ENCODE data around the gene APH1A. TPM values are rescaled to one million over a fixed set of nuclear protein-coding genes. Genes with fewer than 3 reads are reported as not detected.

The APH1A gene
- total and polyA plus RNA-seq, 2 of the 13 experiments (the other 11 are each of a cell fraction or from before 2014, with no cell fraction given), result 114 to 130 TPM

DNA sequence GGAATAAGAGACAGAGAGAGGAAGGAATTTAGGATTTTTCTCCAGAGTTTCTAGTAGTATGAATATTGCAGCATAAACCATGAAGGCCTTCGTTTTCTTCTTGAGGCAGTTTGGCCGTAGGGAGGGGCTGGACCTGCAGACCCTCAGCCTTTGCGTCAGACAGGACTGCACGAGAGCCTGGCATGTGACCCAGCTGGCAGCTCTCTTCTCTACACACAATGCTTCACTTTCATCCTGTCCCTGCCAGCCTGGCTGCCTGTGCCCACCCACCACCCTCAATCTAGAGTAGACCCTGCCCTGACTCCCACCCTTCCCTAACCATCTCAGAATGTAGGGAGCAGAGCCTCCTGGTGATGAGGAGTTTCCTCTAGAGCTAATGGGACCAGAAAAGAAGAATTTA lies 9.6 kb downstream of the APH1A start:
- DNase-seq (ENCODE audit: low spot score), result no peak
- no peaks in the 10 kb centered on the region for H3K9me3 ChIP-seq (ENCODE audit: low read length)
- TF ChIP-seq ADNP (CRISPR knock-in tag; IDR thresholded peaks at IDR 0.05), result no peak
- TF ChIP-seq ELF4 (CRISPR knock-in tag; IDR thresholded peaks at IDR 0.05; ENCODE audit: borderline replicate concordance), result no peak
- no peak for TF ChIP-seq IKZF1 (IDR thresholded peaks at IDR 0.05)
- TF ChIP-seq KMT2B (CRISPR knock-in tag; IDR thresholded peaks at IDR 0.05), result no peak
- TF ChIP-seq ZFP1 (CRISPR knock-in tag; IDR thresholded peaks at IDR 0.05), result no peak
- no peak for TF ChIP-seq ZNF781 (CRISPR knock-in tag; IDR thresholded peaks at IDR 0.05; ENCODE audit: borderline replicate concordance, not compliant biosample characterization)
- no peak for TF ChIP-seq NKX3-1 (CRISPR knock-in tag; IDR thresholded peaks at IDR 0.05)
- TF ChIP-seq, protein P1, sequence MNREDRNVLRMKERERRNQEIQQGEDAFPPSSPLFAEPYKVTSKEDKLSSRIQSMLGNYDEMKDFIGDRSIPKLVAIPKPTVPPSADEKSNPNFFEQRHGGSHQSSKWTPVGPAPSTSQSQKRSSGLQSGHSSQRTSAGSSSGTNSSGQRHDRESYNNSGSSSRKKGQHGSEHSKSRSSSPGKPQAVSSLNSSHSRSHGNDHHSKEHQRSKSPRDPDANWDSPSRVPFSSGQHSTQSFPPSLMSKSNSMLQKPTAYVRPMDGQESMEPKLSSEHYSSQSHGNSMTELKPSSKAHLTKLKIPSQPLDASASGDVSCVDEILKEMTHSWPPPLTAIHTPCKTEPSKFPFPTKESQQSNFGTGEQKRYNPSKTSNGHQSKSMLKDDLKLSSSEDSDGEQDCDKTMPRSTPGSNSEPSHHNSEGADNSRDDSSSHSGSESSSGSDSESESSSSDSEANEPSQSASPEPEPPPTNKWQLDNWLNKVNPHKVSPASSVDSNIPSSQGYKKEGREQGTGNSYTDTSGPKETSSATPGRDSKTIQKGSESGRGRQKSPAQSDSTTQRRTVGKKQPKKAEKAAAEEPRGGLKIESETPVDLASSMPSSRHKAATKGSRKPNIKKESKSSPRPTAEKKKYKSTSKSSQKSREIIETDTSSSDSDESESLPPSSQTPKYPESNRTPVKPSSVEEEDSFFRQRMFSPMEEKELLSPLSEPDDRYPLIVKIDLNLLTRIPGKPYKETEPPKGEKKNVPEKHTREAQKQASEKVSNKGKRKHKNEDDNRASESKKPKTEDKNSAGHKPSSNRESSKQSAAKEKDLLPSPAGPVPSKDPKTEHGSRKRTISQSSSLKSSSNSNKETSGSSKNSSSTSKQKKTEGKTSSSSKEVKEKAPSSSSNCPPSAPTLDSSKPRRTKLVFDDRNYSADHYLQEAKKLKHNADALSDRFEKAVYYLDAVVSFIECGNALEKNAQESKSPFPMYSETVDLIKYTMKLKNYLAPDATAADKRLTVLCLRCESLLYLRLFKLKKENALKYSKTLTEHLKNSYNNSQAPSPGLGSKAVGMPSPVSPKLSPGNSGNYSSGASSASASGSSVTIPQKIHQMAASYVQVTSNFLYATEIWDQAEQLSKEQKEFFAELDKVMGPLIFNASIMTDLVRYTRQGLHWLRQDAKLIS (CRISPR knock-in tag; IDR thresholded peaks at IDR 0.05), result no peak
- TF ChIP-seq ZNF17 (CRISPR knock-in tag; IDR thresholded peaks at IDR 0.05), result no peak
- peaks cover 45% of the 10 kb centered on the region for H3K4me1 ChIP-seq (ENCODE audit: insufficient read depth, low read length)
- no peaks in the 10 kb centered on the region for H4K20me1 ChIP-seq (ENCODE audit: insufficient read depth, low read length)
- intact Hi-C loops (cut with micrococcal nuclease; ENCODE audit: unreplicated experiment) (loop anchor here (10.0 kb wide), 1 partner anchor 296 kb away; no protein-coding TSS in a partner anchor), in situ Hi-C loops (cut with HindIII; ENCODE audit: extremely low pct_ligation_motif_present, low pct_unique_long_range_greater_than_20kb) (loop anchor here (5.0 to 10.0 kb wide), 3 partner anchors 38 to 276 kb away; no protein-coding TSS in a partner anchor)
- H3K4me3 ChIP-seq (replicated peaks in 1 of 3; ENCODE audit: insufficient read depth in 1 of 3, low read depth in 2 of 3, low read length in 3 of 3), result peak overlapping the region; percentile 42 to 78 (median 53)
- no peaks in the 10 kb centered on the region for H3K79me2 ChIP-seq (ENCODE audit: insufficient read depth, low read length)
- H3K9ac ChIP-seq (ENCODE audit: insufficient read depth, low read depth, low read length), result peak overlapping the region; percentile 47; the same call in 1 of the 2 replicates
- peaks cover 0 to 1% of the 10 kb centered on the region in 2 experiments; a peak in 2 of 5 replicates for H3K36me3 ChIP-seq (replicated peaks in 1 of 2; ENCODE audit: control insufficient read depth in 1 of 2, insufficient read depth in 2 of 2, low read length in 2 of 2)
- H3K27ac ChIP-seq (ENCODE audit: extremely low read length, insufficient read depth, low read length), result peak overlapping the region; percentile 73
- ChIA-PET CTCF (ENCODE audit: low intra/inter-chr PET ratio, low total read pairs) (no interaction called here), POLR2A (interaction anchor here (0.9 to 5.0 kb wide), 3 partner anchors 9 to 105 kb away, joined by 3 to 32 read pairs (median 4); partner anchors contain the start of genes APH1A and RPRD2)
- peak overlapping the region; percentile 98 for H3K4me2 ChIP-seq (ENCODE audit: low read depth, low read length)
- H3K27me3 ChIP-seq (ENCODE audit: control insufficient read depth in 1 of 2, insufficient read depth in 2 of 2, low read length in 2 of 2), result no peaks in the 10 kb centered on the region; a peak in 1 of 5 replicates
- no peak for ATAC-seq
- no TSS peak for BruUV-seq (replicated peaks)
- 8% methylated on average over 2 of the region's 4 CpGs for WGBS (ENCODE audit: low lambda C conversion rate)
- no peak for FAIRE-seq
- no peak overlapping the region for H2AFZ ChIP-seq (ENCODE audit: low read length)

All from HepG2 (cell line).